IMR-90 (cell line): Measurements from ENCODE around the gene SNX1.

Experiments
- CEBPB ChIP-seq: IDR thresholded peaks from 2 replicates; pipeline ENCODE4 v1.6.1; 2012; ENCODE audit warnings: low read depth, low read length, improper control_type of control experiment
- CTCF ChIP-seq: conservative IDR thresholded peaks from 2 replicates; pipeline ENCODE4 v1.5.1; 2012; ENCODE audit warnings: mild to moderate bottlenecking, low read depth, low read length, improper control_type of control experiment
- ELK1 ChIP-seq: fragments of 150-350 bp; IDR thresholded peaks from 2 replicates; pipeline ENCODE4 v1.6.1; 2016; ENCODE audit warnings: low read depth, mild to moderate bottlenecking, low read length, moderate library complexity, borderline replicate concordance
- MAFK ChIP-seq: IDR thresholded peaks from 2 replicates; pipeline ENCODE4 v1.6.1; 2012; ENCODE audit warnings: low read depth, low read length, improper control_type of control experiment
- MAZ ChIP-seq: IDR thresholded peaks from 2 replicates; pipeline ENCODE4 v1.6.1; 2012; ENCODE audit warnings: low read depth, mild to moderate bottlenecking, low read length, improper control_type of control experiment, moderate library complexity, borderline replicate concordance
- MXI1 ChIP-seq: IDR thresholded peaks from 2 replicates; pipeline ENCODE4 v1.6.1; 2012; ENCODE audit warnings: low read depth, mild to moderate bottlenecking, low read length, moderate library complexity, borderline replicate concordance
- POLR2A ChIP-seq: IDR thresholded peaks from 2 replicates; pipeline ENCODE4 v1.6.1; 2012; ENCODE audit warnings: mild to moderate bottlenecking, low read depth, low read length
- RAD21 ChIP-seq: IDR thresholded peaks from 2 replicates; pipeline ENCODE4 v1.6.1; 2012; ENCODE audit warnings: low read length, improper control_type of control experiment
- RCOR1 ChIP-seq: IDR thresholded peaks from 2 replicates; pipeline ENCODE4 v1.6.1; 2012; ENCODE audit warnings: mild to moderate bottlenecking, low read length, improper control_type of control experiment; ENCODE audit not compliant: insufficient replicate concordance
- RFX5 ChIP-seq: IDR thresholded peaks from 2 replicates; pipeline ENCODE4 v1.8.0; 2012; ENCODE audit warnings: low read depth, mild to moderate bottlenecking, low read length, moderate library complexity
- SMC3 ChIP-seq: fragments of 150-350 bp; IDR thresholded peaks from 2 replicates; pipeline ENCODE4 v1.6.1; 2016; ENCODE audit warnings: low read depth, mild to moderate bottlenecking, antibody characterized with exemption, low read length, moderate library complexity
- USF2 ChIP-seq: fragments of 150-350 bp; IDR thresholded peaks from 2 replicates; pipeline ENCODE4 v1.6.1; 2017; ENCODE audit warnings: mild to moderate bottlenecking, antibody characterized with exemption, low read length, low read depth

- no peak for TF ChIP-seq ELK1
- TF ChIP-seq CTCF: no peak
- no peak for TF ChIP-seq POLR2A
- TF ChIP-seq RAD21: no peak
- no peak for TF ChIP-seq USF2
- TF ChIP-seq CEBPB: no peak
- no peak for TF ChIP-seq RCOR1
- TF ChIP-seq RFX5: no peak
- no peak for TF ChIP-seq MXI1
- TF ChIP-seq MAZ: no peak
- no peak for TF ChIP-seq SMC3
- TF ChIP-seq MAFK: no peak
Observed at GRCh38 chr15:64138331-64138941, 42.7 kb downstream of the SNX1 start.
